OCI-LY7 (cell line): ENCODE data around the gene TALDO1.

Experiments used
- CTCF ChIP-seq: fragments of 200-600 bp; sonication (generic); conservative IDR thresholded peaks from 2 replicates; pipeline ENCODE4 v1.5.1; 2014; ENCODE audit warnings: mild to moderate bottlenecking, antibody characterized with exemption, low read length, moderate library complexity, mixed read lengths
- EZH2phosphoT487 ChIP-seq: fragments of 200-600 bp; sonication (generic); IDR thresholded peaks from 2 replicates; pipeline ENCODE4 v1.6.1; 2018; ENCODE audit warnings: low read depth, borderline replicate concordance, mild to moderate bottlenecking, mixed run types, antibody characterized with exemption, low read length, moderate library complexity, mixed read lengths

DNA sequence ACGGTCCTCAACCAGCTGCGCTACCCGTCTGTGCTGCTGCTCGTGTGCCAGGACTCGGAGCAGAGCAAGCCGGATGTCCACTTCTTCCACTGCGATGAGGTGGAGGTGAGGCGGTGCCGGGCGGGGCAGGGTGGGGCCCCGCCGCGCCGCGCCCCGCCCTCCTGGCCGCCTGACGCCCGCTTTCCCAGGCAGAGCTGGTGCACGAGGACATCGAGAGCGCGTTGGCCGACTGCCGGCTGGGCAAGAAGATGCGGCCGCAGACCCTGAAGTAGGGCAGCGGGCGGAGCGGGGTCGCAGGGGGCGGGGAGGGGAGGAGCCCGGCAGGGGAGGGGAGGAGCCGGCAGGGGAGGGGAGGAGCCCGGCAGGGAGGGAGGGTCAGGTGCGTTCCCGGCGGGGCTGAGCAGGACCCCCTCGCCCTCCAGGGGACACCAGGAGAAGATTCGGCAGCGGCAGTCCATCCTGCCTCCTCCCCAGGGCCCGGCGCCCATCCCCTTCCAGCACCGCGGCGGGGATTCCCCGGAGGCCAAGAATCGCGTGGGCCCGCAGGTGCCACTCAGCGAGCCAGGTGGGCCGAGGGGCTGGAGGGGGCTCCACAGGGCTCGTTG lies 26.5 kb upstream of the TALDO1 start:
- TF ChIP-seq CTCF, result no peak
- TF ChIP-seq EZH2phosphoT487, result no peak
